GM15510 (cell line): ENCODE results near the gene RAB21.

ENCODE experiments used
- POLR2A ChIP-seq: IDR thresholded peaks from 3 replicates; pipeline ENCODE4 v1.6.1; 2011; ENCODE audit warnings: borderline replicate concordance; ENCODE audit not compliant: insufficient read length; ENCODE audit errors: extremely low read depth

RAB21 gene

DNA sequence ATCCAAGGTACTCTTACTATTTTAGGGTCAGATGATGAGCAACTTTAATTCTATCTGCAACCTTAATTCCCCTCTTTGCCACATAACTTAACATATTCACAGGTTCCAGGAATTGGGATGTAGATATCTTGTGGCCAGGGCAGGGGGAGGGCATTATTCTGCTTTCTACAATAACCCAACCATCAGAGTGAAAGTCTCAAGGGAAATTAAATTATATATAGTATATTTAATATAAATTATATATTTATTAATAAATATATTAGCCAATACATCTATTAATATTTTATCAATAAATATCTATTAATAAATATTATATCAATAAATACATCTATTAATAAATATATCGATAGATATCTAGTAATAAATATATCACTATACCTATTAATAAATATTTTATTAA lies 11.7 kb upstream of the RAB21 start:
- TF ChIP-seq POLR2A, result no peak

- TF ChIP-seq POLR2A, result no peak
Observed at GRCh38 chr12:71744522-71745300, 10.0 kb upstream of the RAB21 start.

DNA sequence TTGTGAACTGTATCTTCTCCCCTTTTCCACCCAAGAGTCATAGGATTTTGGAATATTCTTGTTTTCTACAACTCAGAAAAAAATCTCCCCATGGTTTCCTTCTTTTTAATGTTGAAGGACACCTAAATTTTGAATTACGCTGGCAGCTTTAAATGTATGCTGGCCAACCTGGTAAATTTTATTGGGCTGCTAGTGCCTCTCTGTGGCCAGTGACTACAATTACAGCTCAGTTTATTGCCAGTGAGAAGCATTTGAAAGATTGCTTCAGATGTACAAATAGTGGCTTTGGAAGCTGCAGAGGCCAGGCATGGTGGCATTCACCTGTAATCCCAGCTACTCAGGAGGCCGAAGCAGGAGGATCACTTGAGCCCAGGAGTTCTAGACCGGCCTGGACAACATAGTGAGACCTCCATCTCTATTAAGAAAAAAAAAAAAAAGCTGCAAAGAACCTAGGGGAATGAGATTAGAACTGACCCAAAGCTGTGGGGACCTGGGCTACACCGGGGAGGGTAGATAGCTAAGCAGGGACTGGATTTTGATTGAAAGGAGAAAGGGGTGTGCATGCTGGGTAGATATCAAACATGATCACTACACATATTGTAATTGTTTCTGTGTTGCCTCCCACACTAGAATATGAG lies 7.6 kb upstream of the RAB21 start:
- no peak for TF ChIP-seq POLR2A

- TF ChIP-seq POLR2A, result no peak
Observed at GRCh38 chr12:71748081-71748850, 6.4 kb upstream of the RAB21 start.

- no peak for TF ChIP-seq POLR2A
Observed at GRCh38 chr12:71749666-71750065, 5.0 kb upstream of the RAB21 start.

DNA sequence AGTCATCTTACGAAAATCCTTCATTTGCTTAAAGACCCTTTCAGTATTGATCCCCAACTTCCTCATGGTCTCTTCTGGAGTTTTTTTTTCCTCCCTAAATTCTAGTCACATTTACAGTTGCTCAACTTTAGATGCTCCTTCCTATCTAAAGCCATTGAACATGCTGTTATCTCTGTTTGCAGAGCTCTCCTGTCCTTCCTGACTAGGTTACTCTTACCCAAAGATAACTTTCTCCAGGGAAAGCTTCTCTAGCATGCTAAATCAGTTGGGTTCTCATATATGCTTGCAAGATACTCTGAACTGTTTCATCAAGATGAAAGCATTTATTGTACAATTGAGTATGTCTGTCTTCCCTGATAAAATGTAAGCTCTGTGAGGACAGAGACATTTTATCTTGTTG lies 1.8 kb upstream of the RAB21 start:
- TF ChIP-seq POLR2A, result no peak

DNA sequence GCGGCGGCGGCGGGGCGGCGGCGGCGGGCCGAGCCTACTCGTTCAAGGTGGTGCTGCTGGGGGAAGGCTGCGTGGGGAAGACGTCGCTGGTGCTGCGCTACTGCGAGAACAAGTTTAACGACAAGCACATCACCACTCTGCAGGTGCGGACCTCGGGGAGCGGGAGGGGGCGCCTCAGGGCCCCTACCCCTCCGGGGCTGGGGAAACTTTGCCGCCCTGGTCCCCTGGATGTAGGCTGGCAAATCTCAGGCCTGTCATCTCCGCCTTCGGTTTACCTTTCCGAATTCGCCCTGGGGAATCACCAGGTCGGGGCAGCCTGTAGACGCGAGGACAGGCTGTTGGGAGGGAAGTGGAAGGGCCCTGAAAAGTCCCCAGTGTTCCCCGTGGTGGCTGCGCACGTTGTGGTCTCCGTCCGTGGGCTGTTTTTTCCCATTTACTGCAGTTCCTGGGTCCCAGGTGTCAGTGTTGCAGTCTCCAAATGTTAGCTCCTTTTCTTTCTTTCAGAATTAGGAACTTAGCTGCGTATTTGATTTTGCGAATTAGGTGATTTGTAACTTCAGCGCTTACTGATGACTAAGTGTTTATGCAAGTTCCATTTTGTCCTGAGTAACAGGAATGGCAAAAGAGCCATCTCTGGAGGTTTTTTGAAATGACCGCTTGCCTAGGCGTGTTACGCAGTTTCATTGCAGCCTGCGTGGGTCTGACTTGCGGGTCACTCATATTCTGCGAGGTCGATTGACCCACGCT lies 656 bp downstream of the RAB21 start:
- no peak for TF ChIP-seq POLR2A

DNA sequence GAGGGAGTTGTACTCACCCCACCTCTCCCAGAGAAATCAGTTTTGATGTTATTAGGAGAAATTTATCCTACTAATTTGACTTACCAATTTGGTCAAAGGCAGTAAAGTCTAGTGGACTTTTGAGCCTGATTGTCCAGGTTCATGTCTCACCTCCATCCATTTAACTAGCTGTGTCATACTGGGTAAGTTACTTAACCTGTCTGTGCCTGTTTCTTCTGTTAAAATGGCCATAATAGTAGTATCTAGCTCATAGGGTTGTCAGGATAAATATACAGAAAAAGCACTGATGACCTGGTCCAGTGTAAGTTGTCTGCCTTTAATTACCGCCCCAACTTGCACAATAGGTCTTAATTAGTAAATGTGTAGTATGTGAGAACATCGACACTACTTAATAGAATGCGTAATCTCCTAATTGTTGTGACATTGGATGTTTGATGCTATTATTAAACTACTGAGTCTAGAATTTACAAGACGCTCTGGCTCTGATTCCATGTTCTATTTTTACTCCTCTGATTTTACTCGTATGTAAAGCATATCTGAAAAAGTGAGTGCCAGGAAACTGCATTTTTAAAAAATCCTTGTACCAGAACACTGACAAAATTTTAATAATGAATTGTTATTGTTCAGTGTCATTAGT lies 1.5 kb downstream of the RAB21 start:
- TF ChIP-seq POLR2A, result no peak

GRCh38 chr12:71759941-71760340 lies 5.3 kb downstream of the RAB21 start:
- TF ChIP-seq POLR2A, result no peak

GRCh38 chr12:71760471-71760870 lies 5.8 kb downstream of the RAB21 start:
- no peak for TF ChIP-seq POLR2A

- TF ChIP-seq POLR2A, result no peak
Observed at GRCh38 chr12:71763677-71764379, 9.2 kb downstream of the RAB21 start.

- TF ChIP-seq POLR2A, result no peak
Observed at GRCh38 chr12:71764587-71765321, 10.1 kb downstream of the RAB21 start.

DNA sequence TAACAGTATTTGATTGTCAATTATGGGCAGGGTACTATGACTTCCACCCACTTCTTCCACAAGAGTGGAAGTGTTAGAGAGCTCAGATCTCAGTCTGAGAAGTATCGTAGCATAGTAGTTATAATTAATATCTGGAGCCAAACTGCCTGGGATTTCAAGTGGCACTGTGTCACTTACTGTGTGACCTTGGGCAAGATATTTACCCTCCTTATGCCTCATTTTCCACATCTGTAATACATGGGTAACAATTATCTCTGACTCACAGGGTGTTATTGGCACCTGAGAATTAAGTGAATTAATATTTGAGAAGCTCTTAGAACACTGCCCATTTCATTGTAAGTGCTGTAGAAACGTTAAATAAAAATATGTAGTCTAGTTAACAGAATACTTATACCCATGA lies 11.5 kb downstream of the RAB21 start:
- no peak for TF ChIP-seq POLR2A
